Hepatic stellate cell (primary cell): ENCODE results near the gene AP1G1.
"Not testable (repeated sequence)": the region's sequence is repeated elsewhere in the genome, so short reads cannot be mapped to it uniquely, and the experiment has no call there.

Source experiments
- DNase-seq: peaks from one replicate; pipeline ENCODE4 v3.0.0; 2011; ENCODE audit warnings: low spot score

Gene AP1G1

DNA sequence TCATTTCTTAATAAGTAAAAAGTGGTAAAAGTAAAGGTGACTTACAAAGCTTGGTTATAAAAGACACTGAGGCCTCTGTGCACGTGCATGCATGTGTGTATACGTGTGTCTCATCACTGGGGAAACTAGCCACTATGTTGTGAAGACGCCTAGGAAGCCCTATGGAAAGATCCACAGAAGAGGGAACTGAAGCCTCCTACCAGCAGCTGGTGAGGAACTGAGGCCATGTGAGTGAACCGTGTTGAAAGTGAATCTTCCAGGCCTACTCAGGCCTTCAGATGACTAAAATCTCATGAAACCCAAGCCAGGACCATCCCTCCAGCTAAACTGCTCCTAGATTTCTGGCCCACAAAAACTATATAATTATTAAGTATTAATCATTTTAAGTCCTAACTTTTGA lies 107.8 kb downstream of the AP1G1 start:
- DNase-seq = no peak

DNA sequence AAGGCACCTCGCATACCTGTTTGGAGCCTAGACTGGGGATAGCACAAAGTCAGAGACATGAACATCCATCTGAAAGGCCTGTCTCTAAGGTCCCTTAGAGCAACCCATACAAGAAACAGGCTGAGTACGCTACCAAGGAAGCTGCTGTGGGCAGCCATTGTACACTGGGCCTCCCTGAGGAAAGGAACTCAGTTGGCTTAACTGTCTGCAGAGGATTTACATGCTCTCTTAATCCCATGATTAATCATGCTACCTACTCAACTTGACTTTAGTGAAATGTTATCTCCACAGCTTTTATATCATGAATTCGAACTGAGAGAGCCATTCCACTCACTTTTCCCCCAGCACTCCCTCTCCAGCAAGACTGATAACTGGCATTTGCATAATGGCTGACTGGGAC lies 110.1 kb downstream of the AP1G1 start:
- no peak for DNase-seq

DNA sequence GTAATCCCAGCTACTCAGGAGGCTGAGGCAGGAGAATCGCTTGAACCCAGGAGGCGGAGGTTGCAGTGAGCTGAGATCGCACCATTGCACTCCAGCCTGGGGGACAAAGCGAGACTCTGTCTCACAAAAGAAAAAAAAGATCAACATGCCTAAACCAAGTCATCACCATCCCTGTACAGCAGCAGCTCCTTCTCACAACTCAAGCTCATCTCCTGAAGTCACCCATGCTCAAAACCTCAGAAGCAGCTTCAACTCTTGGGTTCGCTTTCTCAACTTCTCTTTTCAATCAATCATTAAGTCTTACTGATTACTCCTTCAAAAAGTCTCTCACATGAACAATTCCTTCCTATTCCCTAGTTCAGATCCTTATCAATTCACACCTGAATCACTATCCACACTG lies 115.5 kb downstream of the AP1G1 start:
- no peak for DNase-seq

DNA sequence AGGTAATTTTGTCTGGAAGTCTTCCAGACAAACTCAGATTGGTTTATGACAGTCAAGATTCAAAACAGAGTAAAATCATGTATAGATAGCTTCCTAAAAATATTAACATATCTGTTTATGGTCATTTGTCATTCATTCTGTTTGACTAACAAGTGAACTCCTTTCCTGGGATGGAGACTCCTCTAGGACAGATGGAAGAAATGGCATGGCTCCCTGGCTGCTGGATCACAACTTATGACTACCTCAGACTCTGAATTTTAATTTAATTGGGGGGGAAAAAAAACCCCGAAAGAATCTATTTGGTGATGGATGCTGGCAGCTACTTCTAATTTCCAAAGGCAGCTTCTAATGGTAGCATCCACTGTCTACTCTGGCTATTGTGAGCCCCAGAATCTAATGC lies 118.7 kb downstream of the AP1G1 start:
- DNase-seq = no peak

DNA sequence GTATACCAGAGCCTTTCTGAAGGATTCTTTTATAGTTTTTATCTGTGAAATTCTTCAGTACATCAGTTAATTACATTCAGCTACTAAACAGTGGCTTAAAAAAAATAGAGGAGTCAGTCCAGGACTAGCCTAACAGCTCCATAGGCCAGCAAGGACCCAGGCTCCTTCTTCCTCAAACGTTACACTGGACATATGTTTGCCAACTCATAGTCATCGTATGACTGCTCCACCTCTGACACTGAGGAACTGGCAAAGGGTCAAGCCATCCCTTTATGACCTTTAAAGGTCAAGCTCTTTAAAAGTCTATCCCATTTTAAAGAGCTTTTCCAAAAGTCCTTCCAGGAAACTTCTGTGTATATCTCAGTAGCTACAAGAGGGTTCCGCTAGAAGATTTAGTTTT lies 120.8 kb downstream of the AP1G1 start:
- no peak for DNase-seq

DNA sequence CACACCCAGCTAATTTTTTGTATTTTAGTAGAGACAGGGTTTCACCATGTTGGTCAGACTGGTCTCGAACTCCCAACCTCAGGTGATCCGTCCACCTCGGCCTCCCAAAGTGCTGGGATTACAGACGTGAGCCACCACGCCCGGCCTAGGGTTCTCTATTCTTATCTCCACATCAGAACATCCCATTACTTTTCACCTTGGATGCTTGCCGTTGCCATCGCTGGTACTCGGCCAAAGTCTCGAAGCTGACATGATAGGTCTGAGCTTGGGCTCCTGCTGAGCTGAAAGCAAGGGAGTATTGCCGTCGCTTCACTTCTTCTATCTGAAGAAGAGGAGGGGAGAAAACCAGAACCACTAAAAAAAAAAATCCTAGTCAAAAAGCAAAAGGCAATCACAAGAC lies 124.4 kb downstream of the AP1G1 start:
- not testable (repeated sequence) for DNase-seq

DNA sequence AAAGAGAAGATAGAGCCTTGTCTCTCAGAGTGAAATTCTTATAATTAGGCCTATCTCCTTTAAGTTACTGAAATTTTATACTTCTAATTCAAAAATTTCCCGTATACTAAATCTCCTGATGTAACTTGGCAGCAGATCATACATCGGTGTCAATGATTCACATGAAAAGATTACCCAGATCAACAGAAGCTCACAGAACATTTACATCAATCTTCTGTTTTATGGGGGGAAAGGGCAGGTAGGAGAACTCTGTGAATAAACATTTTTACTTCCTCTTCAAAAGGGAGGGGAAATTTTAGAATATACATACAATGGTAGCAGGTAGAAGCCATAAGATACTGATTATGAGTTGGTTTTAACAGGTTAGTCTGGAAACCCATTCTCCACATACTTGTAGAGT lies 127.3 kb downstream of the AP1G1 start:
- DNase-seq = no peak
